CD4-positive, alpha-beta T cell treated with Interferon gamma for 1 hour (primary cell): ENCODE results near the gene NLN.

ENCODE experiments used
- DNase-seq: peaks from one replicate; pipeline ENCODE4 v3.0.0-alpha.2; 2020

NLN gene

DNA sequence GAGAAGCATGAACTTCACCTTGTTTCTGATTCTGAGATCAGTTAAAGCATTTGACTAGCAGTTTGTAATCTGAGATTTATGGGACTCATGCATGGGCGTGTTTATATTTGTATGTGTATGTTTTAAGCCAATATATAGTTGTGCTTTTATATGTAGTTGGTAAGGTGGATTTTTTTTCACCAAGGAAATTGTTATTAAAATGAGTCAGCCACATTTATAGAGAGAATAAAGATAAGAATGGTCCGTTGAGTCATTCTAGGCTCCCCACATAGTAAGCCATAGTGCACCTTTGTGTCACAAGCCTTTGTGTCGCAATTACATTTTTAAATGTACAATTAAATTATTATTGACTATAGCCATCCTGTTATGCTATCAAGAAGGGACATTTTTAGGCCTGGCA is 89.0 kb downstream of the NLN start:
- DNase-seq, result no peak

DNA sequence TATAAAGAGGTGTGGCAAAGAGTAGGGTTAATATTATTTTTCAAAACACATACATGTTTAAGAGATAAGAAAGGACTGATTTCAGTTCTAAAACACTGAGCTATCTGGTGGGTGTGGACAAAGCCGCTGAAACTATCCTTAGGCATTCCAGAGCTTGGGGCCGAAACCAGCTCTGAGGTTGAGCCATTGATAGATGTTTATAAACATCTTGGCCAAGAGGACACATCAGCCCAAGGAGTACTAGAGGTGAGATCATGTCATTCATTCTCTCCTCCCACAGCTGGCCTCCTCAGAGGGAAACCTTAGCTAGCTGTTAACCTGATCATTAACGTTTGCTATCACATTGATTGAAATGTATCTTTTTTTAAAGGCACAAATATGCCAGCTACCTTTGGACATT is 89.9 kb downstream of the NLN start:
- DNase-seq, result no peak

DNA sequence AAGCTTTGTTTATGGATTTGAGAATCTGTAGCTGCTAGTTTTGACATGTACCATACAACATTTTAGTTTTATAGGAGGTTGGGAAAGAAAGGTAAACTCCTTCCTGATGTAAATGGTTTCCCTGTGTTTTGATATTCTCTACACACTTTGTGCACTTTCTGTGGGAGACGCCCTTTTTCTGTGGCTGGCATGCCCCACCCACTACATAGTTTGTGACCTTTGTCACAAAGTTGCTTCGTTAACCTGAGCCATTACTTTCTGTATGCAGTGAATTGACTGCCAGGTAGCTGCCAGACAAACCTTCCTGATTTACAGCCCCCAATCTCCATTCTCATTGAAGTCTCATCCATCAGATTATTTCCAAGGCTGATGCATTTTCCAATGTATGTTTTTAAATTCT is 90.6 kb downstream of the NLN start:
- no peak for DNase-seq

DNA sequence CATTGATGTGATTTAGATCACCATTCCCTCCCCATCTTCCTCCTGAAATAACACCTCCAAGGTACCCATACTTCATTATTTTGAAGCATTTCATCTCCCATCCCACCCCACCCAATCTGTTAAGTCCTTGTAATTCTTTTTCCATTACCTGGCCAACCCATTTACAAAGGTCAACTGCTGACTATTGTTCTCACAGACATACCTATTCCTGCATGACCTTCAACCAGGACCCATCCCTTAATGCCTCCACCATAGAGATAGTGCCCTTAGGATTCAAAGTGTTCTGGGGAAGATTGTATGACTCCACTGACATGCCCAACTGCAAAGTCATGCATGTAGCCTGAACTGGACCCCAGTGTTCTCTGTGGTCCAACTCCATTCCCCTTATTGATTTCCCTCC is 91.2 kb downstream of the NLN start:
- DNase-seq, result no peak

DNA sequence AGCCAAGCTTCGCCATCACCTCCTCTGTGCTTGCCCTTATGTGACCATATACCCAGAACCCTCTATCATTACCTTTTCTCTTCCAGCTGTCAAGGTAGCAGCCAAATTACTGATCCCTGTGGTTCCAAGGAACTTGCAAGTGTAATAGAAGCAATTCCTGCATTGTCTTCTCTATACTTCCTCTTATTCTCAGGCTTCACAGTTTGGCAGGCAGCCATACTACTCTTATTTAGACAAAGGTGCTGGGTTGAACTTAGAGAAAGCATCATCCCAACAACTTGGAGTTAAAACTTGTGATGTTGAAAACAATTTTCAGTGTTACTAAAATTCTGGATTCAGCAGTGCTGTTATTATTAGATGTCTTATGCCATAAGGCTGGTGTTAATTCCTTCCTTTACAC is 93.2 kb downstream of the NLN start:
- DNase-seq, result no peak

DNA sequence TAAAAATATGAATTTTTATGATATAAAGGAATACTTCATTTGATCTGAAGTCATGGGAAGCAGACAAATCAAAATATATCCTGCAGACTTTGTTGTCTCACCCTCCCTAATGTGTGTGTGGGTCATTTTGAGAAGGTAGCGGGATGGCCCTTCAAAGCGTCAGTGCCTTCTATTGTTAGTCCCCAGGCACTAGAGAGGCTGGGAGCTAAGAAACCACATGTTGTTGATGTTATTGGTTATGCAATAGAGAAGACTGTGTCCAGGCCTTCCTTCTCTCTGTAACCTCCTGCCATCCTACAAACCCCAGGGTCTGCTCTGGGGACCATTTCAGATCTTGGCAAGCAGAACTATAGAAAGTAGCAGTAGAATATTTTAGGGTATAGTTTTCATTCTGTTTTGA is 94.7 kb downstream of the NLN start:
- DNase-seq, result no peak

DNA sequence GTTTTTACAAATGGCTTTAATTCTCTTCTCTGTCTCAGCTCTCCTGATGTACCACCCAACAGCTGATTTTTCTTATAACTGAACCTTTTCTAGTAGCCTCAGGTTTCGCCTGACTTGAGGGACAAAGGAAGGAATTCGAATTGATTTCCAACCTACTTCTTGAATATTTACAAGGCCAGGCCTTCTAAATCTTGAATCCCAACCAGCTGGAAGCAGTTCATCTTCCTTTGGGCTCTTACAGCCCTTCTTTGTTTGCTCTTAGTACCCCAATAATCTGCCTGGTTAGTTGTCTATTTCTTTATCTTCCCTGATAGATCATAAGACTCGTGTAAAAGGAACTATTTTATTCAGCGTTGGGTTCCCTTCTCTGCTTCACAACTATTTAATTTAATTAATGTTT is 95.9 kb downstream of the NLN start:
- no peak for DNase-seq

DNA sequence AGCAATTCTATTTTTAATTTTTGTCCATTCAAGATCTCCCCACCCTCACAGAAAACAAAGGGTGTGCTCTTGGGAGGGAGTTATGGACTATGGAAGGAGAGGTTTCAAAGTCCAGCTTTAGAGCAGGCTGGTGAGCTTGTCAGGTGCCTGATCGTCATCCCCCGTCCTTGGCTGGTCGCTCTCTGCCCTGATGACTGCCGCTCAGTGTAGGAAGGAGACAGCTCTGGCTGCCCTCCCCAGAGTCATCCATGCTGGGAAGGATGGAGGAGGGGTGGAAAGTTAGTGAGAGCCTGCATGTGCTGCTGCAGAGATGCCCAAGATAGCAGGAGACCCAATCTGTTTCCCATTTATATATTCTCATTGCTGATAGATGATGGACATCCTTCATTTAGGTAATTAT is 96.6 kb downstream of the NLN start:
- no peak for DNase-seq

DNA sequence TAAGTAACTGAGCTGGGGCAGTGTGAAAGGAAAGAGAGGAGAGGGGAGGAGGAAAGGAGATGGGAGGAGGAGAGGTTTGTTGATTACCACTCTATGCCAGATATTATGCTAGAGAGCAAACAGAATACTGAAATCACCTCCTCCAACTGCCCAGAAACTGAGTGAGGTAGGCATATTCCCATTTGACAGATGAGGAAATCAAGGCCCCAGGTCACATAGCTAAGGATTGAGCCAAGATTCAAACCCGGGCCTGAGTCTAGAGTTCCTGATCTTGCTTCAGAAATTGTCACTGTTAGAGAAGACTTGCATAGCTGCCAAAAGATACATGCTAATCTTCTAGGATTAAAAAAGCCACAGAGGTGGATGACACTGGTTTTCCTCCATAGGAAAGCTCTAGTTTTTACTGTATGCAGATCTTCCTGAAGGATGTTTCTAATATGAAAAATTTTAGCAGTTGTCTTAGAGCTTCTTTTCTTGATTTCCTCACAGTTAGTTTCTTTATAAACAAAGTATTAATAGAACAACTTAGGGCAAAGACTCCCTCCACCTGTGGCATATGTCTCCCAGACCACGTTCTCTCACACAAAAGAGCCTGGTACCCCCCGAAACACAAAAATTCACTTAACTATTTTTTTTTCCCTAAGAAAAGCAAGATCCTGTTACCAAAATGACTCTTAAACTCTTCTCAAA is 97.4 kb downstream of the NLN start:
- no peak for DNase-seq

DNA sequence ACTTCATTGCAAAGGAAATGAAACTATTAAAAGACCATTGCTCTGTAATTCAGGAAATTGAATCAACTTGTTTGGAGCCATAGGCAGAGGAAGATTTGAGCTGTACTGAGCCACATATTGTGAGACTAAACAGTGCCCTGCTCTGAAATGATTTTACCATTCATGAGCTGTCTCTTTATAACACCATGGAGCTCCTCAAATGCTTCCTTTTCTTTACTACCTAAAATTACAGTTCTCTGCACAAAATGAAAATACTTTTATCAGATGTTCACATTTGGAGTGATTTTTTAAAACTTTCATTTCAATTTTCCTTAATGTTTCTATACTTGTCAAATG is 97.9 kb downstream of the NLN start:
- no peak for DNase-seq

DNA sequence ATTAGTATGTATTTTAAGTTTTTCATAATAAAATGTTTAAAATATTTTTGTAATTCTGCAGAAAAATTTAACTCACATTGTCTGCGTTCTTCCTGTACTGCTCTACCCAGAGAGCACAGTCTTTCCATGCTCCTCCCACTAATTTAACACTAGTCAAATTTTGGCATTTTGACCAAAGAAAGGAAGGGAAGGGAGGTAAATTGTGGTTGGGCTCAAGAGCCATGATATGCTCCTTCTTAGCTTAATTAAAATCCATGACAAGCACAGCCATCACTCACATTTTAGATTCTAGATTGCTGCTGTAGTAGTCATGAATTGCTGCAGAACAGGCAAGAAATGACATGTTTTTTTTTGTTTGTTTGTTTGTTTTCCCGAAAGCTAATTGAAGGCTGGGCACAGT is 98.4 kb downstream of the NLN start:
- DNase-seq, result no peak

DNA sequence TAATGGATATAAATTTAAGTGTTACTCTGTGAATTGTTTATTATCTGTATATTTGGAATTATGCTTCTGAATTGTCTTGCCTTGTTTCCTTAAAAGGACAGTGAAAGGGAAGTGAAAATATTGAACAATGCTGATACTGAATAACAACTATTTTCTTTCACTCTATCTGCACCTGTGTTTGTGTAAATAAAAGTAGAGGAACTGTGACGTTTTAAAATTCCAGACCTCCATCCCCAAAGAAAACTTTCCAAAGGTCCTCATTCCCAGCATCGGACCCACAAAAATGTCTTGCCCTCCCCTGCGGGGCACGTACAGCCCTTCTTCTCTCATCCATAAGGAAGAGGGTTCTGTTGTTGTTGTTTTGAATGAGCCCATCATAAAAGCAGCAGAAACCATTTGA is 100.0 kb downstream of the NLN start:
- no peak for DNase-seq

DNA sequence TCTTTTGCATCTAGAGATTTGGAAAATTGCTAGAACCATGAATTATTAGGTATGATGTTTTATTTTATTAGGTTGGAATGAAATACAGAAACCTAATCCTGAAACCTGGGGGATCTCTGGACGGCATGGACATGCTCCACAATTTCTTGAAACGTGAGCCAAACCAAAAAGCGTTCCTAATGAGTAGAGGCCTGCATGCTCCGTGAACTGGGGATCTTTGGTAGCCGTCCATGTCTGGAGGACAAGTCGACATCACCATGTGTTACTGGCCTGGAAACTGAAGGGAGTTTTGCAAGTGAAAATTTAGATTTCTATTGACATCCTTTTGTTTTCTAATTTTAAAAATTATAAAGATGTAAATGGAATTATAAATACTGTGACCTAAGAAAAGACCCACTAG is 100.7 kb downstream of the NLN start:
- no peak for DNase-seq

DNA sequence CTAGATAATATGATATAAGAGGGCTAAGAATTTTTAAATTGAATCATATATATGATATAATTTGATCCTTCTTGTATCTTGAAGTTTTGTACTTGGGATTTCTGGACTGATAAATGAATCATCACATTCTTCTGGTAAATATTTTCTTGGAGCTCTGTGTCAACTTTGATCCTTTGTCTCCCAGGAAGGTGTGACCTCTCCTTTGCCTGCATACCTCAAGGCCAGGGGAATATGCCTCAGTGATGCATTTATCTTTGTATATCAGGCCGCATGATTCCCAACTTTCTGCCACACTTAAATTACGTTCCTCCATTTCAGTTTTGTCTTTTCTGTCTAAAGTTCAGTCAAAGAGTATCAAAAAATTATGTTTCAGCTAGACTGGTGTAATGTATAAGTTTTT is 101.2 kb downstream of the NLN start:
- no peak for DNase-seq

DNA sequence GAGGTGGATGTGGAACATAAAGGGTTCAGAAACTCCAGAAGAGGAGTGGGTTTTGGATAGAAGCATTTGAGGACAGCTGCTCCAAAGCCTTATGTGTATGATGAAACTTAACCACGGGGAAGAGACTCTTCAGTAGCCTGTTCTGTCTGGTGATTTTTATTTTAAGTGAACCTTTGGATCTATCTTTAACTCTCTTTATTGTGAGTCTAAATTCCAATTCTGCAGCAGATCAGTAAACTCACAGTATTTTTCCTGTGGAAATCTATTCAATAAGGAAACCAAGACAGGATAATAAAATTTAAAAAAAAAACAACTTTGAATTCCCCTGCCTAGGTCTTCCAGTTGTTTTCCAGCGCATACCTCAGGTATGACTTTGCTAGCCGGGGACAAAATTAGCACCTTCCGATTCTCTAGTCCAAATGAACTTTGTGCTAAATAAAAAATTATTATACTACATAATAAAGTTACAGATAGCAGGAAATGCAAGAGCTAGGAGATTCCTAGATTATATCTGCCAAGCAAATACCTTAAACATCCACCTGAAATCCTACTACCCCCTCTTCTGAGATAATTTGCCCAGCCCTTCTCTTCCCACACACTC is 101.9 kb downstream of the NLN start:
- no peak for DNase-seq

DNA sequence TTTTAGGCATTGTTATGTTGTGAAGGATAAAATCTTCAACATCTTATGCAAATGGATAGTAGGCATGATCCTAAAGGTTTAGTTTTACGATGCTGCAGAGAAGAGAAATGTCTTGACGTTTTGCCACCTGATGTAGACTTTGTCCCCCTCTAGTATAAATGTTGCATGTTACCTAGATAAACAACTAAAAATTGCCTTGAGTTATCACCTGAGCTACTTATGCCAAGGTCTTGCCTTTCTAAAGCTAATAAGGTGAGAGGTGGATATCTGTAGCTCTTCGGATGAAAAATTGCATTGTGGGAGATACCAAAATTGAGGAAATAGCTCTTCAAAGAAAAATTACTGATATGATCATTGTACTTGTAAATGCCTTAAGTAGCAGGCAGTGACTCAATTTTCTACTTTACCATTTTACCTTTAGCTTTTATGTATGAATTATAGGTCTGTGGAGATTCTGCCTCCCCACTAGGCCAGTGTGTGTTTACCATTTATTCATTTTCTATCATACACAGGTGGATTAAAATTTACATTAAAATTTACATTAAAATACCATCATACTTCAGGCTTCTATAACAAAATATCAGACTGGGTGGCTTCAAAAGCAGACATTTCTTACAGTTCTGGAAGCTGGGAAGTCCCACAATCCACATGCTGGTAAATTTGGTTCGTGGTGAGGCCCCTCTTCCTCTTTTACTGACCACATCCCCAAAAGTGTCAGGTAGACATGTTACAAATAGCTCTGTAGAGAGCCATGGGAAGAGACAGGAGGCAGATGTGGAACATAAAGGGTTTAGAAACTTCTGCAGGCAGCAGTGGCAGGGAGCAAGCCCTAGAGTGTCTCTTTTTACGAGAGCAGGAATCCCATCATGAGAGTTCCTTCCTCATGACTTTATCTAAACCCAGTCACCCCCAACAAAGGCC is 103.7 kb downstream of the NLN start:
- DNase-seq, result peak; percentile 9

DNA sequence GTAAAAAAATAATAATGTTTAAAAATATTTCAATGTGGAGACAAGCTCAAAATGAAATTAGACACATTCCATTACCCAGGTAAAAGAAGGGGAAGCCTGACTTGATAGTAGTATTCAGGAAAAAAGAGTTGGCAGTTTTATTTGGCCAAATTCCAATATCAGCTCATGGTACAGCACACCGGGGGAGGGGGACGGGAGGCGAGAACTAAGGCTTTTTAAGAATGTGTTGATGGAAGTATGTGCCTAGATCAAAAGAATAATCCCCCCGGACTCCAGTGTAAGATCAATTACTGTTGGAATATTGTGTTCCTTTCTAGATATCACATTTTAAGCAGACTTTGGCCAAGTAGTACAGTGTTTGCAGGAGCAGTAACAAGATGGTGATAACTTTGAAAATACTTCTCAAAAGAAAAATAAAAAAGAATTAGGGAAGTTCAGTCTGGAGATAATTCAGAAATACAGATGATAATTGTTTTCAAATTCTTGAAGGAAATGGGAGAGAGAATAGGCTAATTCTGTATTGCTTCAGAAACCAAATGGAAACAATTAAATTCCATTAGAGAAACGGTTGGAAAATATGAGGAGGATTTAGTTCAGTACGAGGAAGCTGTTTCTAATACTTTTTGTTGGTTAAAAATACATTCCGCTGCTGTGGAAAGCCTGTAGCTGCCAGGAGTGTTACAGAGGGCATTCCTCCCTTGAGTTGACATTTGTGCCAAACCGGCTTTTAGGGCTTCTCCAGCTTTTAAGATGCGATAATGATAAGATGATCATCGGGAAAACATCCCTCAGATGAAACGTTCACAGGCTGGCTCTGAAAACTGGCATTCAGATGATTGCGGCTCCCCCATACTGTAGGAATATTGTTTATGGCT is 106.3 kb downstream of the NLN start:
- DNase-seq, result no peak

DNA sequence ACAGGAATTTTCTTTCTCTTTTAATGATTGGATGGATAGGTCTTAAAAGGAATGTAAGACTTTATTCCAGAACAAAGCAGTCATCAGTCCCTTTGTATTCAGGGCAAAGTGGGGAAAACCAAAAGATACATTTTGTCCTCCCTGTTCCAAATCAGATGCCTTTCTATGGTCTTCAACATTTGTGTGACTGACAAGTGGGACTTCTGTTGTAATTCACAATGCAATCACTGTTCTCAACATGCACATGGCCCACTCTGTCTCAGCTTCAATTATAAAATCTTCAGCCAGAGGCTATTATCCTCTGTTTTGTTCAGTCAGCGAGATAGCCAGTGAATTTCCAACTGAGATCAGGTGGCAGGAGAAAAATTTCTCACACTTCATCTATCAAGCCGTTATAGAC is 108.9 kb downstream of the NLN start:
- DNase-seq, result no peak

DNA sequence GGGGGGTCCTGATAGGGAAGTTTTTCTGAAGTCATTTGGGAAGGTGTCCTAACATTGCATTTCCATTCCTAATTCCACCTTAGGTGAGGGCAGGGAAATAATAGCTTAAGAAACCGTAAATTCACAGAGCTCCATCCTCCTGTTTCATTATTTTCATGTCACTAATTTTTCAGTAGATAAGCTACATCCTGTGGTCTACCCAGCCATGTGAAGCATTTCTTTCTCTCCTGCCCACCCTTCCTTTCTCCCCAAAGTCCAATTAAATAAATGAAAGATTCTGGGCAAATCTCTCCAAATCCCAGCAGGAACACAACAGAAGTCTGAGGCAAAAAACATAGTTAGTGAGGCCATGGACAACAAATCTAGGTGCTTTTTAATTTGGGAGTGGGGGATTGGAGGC is 109.3 kb downstream of the NLN start:
- no peak for DNase-seq

DNA sequence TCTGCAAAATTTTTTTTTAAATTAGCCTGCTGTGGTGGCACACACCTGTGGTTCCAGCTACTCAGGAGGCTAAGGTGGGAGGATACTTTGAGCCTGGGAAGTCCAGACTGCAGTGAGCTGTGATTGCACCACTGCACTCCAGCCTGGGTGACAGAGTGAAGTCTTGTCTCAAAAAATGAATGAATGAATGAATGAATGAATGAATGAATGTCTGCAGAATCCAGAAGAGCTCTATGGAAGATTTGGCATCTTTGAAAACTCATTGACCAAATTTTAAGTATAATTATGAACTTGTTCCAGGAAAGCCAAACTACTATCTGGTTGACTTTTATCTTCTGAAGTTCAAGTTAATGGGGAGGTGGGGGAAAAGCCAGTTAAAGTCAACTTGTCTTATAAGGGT is 110.1 kb downstream of the NLN start:
- no peak for DNase-seq

DNA sequence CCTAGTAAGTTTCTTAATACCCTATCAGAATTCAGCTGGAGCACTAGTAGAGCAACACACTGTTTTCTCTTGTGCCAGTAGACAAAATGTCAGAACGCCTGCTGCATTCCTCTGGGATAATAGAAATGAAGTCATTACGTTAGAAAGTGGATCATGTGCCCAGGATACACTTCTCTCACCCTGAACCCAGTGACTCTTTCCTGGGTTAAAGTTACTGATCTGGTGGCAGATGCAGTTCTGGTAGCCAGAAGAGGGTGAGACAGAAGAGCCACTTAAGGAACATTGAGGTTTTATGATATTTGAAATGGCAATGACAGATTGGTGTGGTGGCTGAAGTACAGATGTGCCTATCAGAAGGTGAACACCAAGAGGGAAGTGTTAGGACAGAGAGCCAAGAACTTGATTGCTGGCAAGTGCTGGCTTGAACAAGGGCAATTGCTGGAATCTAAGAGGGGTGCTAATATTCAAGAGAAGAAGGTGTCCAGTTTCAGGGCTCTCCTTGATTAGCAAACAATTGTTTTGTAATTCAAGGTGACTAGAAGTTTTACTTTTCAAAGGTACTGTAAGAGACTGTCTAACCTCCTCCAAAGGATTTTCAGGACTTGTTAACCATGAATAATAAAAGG is 110.7 kb downstream of the NLN start:
- DNase-seq, result no peak

DNA sequence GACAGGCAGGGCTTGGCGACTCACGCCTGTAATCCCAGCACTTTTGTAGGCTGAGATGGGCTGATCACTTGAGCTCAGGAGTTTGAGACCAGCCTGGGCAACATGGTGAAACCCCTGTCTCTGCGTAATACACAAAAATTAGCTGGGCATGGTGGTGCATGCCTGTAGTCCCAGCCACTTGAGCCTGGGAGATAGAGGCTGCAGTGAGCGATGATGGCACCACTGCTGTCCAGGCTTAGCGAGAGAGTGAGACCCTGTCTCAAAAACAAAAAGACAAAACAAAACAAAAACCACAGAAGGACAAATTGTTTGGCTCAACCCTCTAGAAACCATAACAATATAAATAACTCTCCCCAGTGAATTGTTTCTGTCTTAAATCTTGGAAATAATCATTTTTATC is 111.8 kb downstream of the NLN start:
- DNase-seq, result no peak

DNA sequence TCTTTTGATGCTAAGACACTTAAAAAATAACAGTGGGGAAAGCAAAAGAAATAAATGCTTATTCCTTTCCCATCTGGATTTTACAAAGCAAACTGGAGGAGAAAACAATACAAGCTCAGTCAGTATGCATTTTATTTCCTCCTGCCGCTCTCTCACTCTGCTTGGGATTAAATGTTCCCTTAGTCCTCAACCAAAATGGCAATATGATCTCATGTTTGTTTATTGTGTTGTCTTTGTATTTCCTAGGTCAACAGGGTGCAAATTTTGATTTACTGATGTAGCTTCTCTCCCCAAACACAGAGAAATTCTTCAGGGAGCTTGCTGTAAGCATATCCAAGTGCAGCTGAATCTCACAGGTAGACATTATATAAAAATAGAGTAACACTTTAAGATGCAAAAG is 112.3 kb downstream of the NLN start:
- no peak for DNase-seq
